Activated CD4-positive, alpha-beta T cell treated with anti-CD3 and anti-CD28 coated beads, Interleukin-2, amount 10 ng/mL, durations not matched to agents 7 days and 5 days (primary cell): ENCODE data around the gene PARD3. TPM values are rescaled to one million over a fixed set of nuclear protein-coding genes. Genes with fewer than 3 reads are reported as not detected.

Experiments used
- CTCF ChIA-PET: fragments of 350-600 bp; sonication (Branson Sonifier 250); formaldehyde crosslinking; loops from one replicate; lab custom pipeline; 2021; ENCODE audit warnings: antibody characterized with exemption; lab: Charles Lee
- POLR2A ChIA-PET: fragments of 350-600 bp; sonication (Branson Sonifier 250); formaldehyde crosslinking; loops from one replicate; lab custom pipeline; 2021; ENCODE audit warnings: antibody characterized with exemption; lab: Charles Lee
- DNase-seq: peaks from one replicate; pipeline ENCODE4 v3.0.0-alpha.2; 2020
- H3K27ac Mint-ChIP-seq: one replicate; pipeline ENCODE4 v1.8.0; 2021; ENCODE audit warnings: mild to moderate bottlenecking, moderate library complexity, mixed read lengths
- H3K27me3 Mint-ChIP-seq: one replicate; pipeline ENCODE4 v1.8.0; 2021; ENCODE audit warnings: mixed read lengths
- H3K36me3 Mint-ChIP-seq: one replicate; pipeline ENCODE4 v1.8.0; 2021; ENCODE audit warnings: low read depth, mixed read lengths
- H3K4me1 Mint-ChIP-seq: one replicate; pipeline ENCODE4 v1.8.0; 2021; ENCODE audit warnings: mixed read lengths
- H3K4me3 Mint-ChIP-seq: one replicate; pipeline ENCODE4 v1.8.0; 2021; ENCODE audit warnings: mild to moderate bottlenecking, moderate library complexity, mixed read lengths
- H3K9me3 Mint-ChIP-seq: one replicate; pipeline ENCODE4 v1.8.0; 2021; ENCODE audit warnings: mixed read lengths
- total RNA-seq, 2 experiments: library from RNA; stranded (reverse); gene quantifications; one replicate each; pipeline ENCODE4 v1.2.3, GENCODE V29; 2021

PARD3 gene
- total RNA-seq, 2 experiments from 2014 or later: 1.0 to 1.2 TPM

DNA sequence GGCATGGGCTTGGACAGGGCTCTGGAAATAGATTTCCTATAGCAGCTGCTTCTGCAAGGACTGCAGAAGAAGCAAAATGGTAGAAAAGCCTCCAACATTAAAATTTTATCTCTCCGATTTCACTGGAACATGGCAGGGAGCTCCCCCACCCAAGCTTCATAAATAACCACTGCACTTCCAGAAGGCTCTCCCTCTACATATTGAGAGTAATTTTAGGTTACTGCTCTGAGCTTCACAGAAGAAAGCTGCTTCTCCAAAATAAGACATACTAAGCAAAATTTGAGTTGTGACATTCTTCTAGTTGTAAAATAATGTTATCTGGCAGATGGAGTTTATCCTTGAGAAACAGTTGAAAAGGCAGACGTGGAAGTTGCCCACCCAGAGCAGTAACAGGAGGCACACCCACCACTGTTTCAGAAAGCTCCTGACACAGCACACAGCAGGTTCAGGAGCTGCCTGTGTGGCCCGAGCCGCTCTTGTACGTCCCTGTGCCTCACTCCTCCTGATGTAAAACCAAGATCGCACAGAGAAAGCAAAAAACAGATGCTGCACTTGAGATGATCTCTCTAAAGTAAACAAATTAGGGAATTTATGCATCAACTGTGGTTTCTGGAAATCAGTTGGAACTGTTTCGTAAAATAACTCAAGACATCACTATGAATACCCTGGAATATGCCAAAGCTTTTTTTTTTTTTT lies 621.0 kb downstream of the PARD3 start:
- POLR2A ChIA-PET: interaction anchor here (0.6 kb wide), 1 partner anchor 174 kb away, joined by 3 read pairs; no protein-coding TSS in a partner anchor
- no peaks in the 10 kb centered on the region for H3K36me3 Mint-ChIP-seq
- H3K27me3 Mint-ChIP-seq: no peaks in the 10 kb centered on the region

GRCh38 chr10:34192646-34193045 lies 622.5 kb downstream of the PARD3 start:
- ChIA-PET CTCF (no interaction called here), POLR2A (no interaction called here)
- no peak for DNase-seq
- H3K27me3 Mint-ChIP-seq: no peaks in the 10 kb centered on the region
- H3K4me3 Mint-ChIP-seq: no peak overlapping the region
- no peaks in the 10 kb centered on the region for H3K4me1 Mint-ChIP-seq
- H3K27ac Mint-ChIP-seq: no peak overlapping the region
- H3K36me3 Mint-ChIP-seq: no peaks in the 10 kb centered on the region
- no peaks in the 10 kb centered on the region for H3K9me3 Mint-ChIP-seq

More for the DNA sequence above, 621.0 kb downstream of the PARD3 start:
- CTCF ChIA-PET: no interaction called here
- DNase-seq: no peak
- no peaks in the 10 kb centered on the region for H3K9me3 Mint-ChIP-seq
- no peak overlapping the region for H3K27ac Mint-ChIP-seq
- H3K4me1 Mint-ChIP-seq: no peaks in the 10 kb centered on the region
- H3K4me3 Mint-ChIP-seq: no peak overlapping the region

GRCh38 chr10:34191406-34191805 lies 623.7 kb downstream of the PARD3 start:
- Mint-ChIP-seq H3K4me3 (no peak overlapping the region), H3K27me3 (no peaks in the 10 kb centered on the region), H3K9me3 (no peaks in the 10 kb centered on the region), H3K36me3 (no peaks in the 10 kb centered on the region), H3K27ac (no peak overlapping the region), H3K4me1 (no peaks in the 10 kb centered on the region)
- no peak for DNase-seq
- ChIA-PET CTCF (interaction anchor here (0.7 kb wide), 1 partner anchor 488 kb away, joined by 4 read pairs; no protein-coding TSS in a partner anchor), POLR2A (no interaction called here)

GRCh38 chr10:34190580-34190979 lies 624.5 kb downstream of the PARD3 start:
- no peaks in the 10 kb centered on the region for H3K4me1 Mint-ChIP-seq
- ChIA-PET POLR2A (no interaction called here), CTCF (no interaction called here)
- H3K9me3 Mint-ChIP-seq: no peaks in the 10 kb centered on the region
- no peak overlapping the region for H3K4me3 Mint-ChIP-seq
- no peaks in the 10 kb centered on the region for H3K27me3 Mint-ChIP-seq
- H3K36me3 Mint-ChIP-seq: no peaks in the 10 kb centered on the region
- no peak overlapping the region for H3K27ac Mint-ChIP-seq
- no peak for DNase-seq

DNA sequence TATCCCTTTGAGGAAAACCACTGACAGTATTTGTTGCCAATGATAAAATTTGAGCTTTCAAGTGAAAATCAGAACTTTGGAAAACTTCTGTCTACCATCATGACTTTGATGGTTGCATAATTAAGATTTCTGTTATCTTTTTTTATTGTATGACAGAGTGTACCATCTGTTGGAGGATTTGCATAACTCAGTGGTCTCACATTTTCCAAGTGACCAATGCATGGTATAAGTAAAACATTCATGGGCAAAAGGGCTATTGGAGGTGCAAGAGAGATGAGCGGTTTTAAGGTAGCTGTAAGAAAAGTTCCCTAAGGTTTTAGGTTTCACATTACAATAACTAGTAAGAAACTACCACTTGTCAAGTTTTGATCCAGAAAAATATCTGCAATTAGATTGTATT lies 625.3 kb downstream of the PARD3 start:
- Mint-ChIP-seq H3K9me3 (no peaks in the 10 kb centered on the region), H3K4me3 (no peak overlapping the region), H3K27ac (no peak overlapping the region), H3K27me3 (no peaks in the 10 kb centered on the region), H3K4me1 (no peaks in the 10 kb centered on the region), H3K36me3 (no peaks in the 10 kb centered on the region)
- ChIA-PET POLR2A (no interaction called here), CTCF (no interaction called here)
- no peak for DNase-seq

- H3K9me3 Mint-ChIP-seq: no peaks in the 10 kb centered on the region
- POLR2A ChIA-PET: no interaction called here
- H3K4me3 Mint-ChIP-seq: no peak overlapping the region
- H3K36me3 Mint-ChIP-seq: no peaks in the 10 kb centered on the region
- CTCF ChIA-PET: no interaction called here
- DNase-seq: no peak
- no peaks in the 10 kb centered on the region for H3K27me3 Mint-ChIP-seq
- H3K27ac Mint-ChIP-seq: no peak overlapping the region
- no peaks in the 10 kb centered on the region for H3K4me1 Mint-ChIP-seq
Measured at GRCh38 chr10:34188221-34188620, 626.9 kb downstream of the PARD3 start.

DNA sequence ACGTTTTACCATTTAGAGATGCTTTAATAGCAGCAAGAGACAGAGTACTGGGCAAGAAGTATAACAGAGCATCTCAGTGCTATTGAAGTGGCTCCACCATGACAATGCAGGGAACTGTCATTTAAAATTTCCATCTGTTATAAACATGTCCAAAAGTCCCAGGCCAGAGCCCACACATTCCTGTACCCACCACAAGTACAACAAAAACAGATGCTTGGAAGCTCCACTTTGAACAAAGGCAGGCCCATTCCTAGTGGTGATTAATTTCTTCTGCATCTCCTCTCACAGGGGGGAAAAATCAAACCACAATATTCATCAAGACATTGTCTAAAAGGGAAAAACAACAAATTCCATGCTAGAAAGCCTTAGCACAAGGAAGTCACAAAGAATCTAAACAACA lies 627.9 kb downstream of the PARD3 start:
- no peaks in the 10 kb centered on the region for H3K36me3 Mint-ChIP-seq
- no peak overlapping the region for H3K4me3 Mint-ChIP-seq
- H3K27ac Mint-ChIP-seq: no peak overlapping the region
- no peaks in the 10 kb centered on the region for H3K4me1 Mint-ChIP-seq
- DNase-seq: no peak
- no peaks in the 10 kb centered on the region for H3K9me3 Mint-ChIP-seq
- ChIA-PET POLR2A (no interaction called here), CTCF (no interaction called here)
- no peaks in the 10 kb centered on the region for H3K27me3 Mint-ChIP-seq

- Mint-ChIP-seq H3K4me3 (no peak overlapping the region), H3K9me3 (no peaks in the 10 kb centered on the region), H3K27me3 (no peaks in the 10 kb centered on the region), H3K27ac (no peak overlapping the region), H3K4me1 (no peaks in the 10 kb centered on the region), H3K36me3 (no peaks in the 10 kb centered on the region)
- ChIA-PET POLR2A (no interaction called here), CTCF (no interaction called here)
- DNase-seq: no peak
Measured at GRCh38 chr10:34186745-34187144, 628.4 kb downstream of the PARD3 start.

DNA sequence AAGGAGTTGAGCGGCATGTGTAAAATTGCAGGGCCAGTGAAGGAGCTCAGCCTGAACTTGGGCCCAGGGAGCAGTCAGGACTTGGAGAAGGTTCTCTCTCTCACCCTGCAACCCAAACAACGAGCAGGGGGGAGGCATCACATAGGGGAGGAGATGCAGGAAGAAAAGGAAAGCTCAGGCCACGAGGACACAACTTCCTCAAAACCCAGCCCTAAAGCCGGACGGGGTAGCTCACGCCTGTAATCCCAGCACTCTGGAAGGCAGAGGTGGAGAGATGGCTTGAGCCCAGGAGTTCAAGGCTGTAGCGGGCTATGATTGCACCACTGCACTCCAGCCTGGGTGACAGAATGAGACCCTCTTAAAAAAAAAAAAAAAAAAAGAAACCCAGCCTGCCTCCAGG lies 629.1 kb downstream of the PARD3 start:
- no peaks in the 10 kb centered on the region for H3K27me3 Mint-ChIP-seq
- H3K9me3 Mint-ChIP-seq: no peaks in the 10 kb centered on the region

DNA sequence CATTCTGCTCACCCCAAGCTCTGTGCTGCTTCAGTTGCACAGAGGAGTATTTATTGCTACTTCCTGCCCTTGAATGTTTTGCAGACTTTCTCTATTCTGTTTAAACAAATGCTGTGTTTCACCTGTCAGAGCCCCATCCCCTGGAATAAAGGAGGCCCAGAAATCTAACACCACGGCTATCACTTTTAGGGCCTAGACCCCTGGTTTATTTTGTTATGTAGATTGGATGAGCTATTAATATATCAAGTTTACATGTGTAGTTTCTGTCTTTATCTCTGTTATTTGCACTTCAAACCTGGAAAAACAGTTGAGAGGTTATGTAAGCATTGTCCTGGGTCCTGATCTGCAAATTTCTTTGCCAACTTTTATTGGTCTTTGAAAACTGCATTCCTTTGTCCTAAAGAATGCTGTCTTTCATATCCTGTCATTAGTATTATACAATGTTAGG lies 630.1 kb downstream of the PARD3 start:
- no peak for DNase-seq
- POLR2A ChIA-PET: no interaction called here
- CTCF ChIA-PET: no interaction called here
- Mint-ChIP-seq H3K36me3 (no peaks in the 10 kb centered on the region), H3K27me3 (no peaks in the 10 kb centered on the region), H3K4me1 (no peaks in the 10 kb centered on the region), H3K4me3 (no peak overlapping the region), H3K9me3 (no peaks in the 10 kb centered on the region), H3K27ac (no peak overlapping the region)

More for the DNA sequence above, 629.1 kb downstream of the PARD3 start:
- ChIA-PET POLR2A (no interaction called here), CTCF (interaction anchor here (0.6 kb wide), 1 partner anchor 186 kb away, joined by 3 read pairs; no protein-coding TSS in a partner anchor)
- no peaks in the 10 kb centered on the region for H3K4me1 Mint-ChIP-seq
- no peak overlapping the region for H3K27ac Mint-ChIP-seq
- no peak for DNase-seq
- no peak overlapping the region for H3K4me3 Mint-ChIP-seq
- no peaks in the 10 kb centered on the region for H3K36me3 Mint-ChIP-seq

DNA sequence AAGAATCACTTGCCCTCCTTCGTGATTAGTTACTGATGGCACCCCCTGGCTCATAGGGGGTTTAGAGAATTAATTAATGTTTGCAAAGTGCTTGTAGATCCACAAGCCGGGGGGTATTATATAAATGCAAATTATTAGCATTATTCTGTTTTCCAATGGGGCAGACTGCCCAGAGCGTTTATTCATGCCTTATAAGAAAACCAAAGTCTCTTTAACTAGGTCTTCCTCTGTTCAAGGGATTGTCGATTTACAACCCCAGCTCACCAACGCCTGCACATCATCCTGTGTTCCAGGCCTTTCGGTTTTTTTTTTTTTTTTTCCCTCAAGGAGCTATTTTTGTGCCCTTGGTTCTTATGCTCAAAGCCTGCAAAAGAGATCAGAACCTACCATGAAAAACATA lies 630.7 kb downstream of the PARD3 start:
- ChIA-PET POLR2A (no interaction called here), CTCF (no interaction called here)
- Mint-ChIP-seq H3K4me3 (no peak overlapping the region), H3K9me3 (no peaks in the 10 kb centered on the region), H3K36me3 (no peaks in the 10 kb centered on the region), H3K27me3 (no peaks in the 10 kb centered on the region), H3K27ac (no peak overlapping the region), H3K4me1 (no peaks in the 10 kb centered on the region)
- DNase-seq: no peak

- no peak for DNase-seq
- no peaks in the 10 kb centered on the region for H3K9me3 Mint-ChIP-seq
- H3K27ac Mint-ChIP-seq: no peak overlapping the region
- H3K36me3 Mint-ChIP-seq: no peaks in the 10 kb centered on the region
- H3K4me1 Mint-ChIP-seq: no peaks in the 10 kb centered on the region
- H3K4me3 Mint-ChIP-seq: no peak overlapping the region
- H3K27me3 Mint-ChIP-seq: no peaks in the 10 kb centered on the region
- POLR2A ChIA-PET: no interaction called here
- CTCF ChIA-PET: no interaction called here
Measured at GRCh38 chr10:34183016-34183796, 631.9 kb downstream of the PARD3 start.

DNA sequence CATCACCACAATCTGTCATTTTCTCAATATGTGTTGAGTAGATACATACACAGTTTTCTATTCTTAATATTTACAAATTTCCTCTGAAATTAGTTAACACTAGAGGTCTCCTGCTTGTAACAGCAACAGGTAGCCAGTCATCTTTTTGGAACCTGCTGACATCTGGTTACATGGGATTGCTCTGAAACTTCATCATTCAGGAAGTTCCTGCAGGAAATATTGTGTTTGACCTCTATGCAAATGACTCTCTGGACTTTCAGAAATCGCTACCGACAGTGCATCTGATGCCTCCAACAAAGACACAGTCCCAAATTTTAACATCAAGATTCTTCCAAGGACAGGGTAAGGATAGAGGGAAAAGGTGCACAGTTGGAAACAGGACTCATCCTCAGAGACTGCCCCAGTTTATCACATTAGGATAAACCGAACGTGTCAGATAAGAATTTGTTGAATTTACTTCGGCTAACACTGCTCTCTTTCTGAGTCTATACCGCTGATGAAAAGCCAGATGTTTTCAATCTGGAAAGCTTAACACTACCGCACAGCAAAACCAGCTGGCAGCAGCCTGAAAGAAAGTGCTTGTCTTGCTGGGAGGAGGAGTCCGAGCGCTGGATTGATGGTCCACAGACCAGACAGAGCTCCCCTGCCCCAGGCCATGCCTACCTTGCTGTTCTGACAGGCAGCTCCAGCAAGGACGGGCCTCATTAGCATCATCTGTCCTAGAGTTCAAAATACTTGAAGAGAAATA lies 633.4 kb downstream of the PARD3 start:
- Mint-ChIP-seq H3K9me3 (no peaks in the 10 kb centered on the region), H3K27ac (no peak overlapping the region), H3K4me1 (no peaks in the 10 kb centered on the region), H3K4me3 (no peak overlapping the region), H3K27me3 (no peaks in the 10 kb centered on the region), H3K36me3 (no peaks in the 10 kb centered on the region)
- DNase-seq: no peak
- ChIA-PET POLR2A (no interaction called here), CTCF (interaction anchor here (0.6 kb wide), 1 partner anchor 1414 kb away, joined by 3 read pairs; no protein-coding TSS in a partner anchor)
